ENCODE measurements around the gene MEFV. TPM values are rescaled to one million over a fixed set of nuclear protein-coding genes. Genes with fewer than 3 reads are reported as not detected.

Gene MEFV
- total and polyA plus RNA-seq, 2 of the 13 experiments (the other 11 are each of a cell fraction or from before 2014, with no cell fraction given): 0.22 TPM; not detected in 1

DNA sequence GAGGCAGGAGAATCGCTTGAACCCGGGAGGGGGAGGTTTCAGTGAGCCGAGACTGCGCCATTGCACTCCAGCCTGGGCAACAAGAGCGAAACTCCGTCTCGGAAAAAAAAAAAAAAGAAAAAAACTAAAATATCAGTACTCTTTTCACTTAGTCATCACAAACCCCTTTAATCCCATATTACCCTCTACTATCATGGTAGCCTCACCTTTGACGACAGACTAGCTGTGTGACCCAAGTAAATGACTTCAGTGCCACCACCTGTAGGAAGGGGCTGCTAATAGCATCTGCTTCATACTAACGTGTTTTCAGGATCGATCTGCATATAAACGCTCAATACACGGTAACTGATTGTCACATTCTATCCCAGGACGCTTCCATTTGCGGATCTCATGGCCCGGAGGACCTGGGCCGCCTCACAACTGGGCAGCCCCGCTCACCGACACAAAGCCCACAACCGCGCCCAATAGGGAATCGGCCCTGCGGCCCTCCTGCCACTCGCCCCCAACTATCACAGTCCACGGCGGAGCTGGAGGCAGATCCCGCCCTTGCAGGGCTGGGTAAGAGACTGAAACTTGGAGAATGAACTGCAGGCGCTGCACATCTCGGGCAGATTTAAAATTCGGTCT lies 25.8 kb upstream of the MEFV start (continued):
- TF ChIP-seq, protein P1, sequence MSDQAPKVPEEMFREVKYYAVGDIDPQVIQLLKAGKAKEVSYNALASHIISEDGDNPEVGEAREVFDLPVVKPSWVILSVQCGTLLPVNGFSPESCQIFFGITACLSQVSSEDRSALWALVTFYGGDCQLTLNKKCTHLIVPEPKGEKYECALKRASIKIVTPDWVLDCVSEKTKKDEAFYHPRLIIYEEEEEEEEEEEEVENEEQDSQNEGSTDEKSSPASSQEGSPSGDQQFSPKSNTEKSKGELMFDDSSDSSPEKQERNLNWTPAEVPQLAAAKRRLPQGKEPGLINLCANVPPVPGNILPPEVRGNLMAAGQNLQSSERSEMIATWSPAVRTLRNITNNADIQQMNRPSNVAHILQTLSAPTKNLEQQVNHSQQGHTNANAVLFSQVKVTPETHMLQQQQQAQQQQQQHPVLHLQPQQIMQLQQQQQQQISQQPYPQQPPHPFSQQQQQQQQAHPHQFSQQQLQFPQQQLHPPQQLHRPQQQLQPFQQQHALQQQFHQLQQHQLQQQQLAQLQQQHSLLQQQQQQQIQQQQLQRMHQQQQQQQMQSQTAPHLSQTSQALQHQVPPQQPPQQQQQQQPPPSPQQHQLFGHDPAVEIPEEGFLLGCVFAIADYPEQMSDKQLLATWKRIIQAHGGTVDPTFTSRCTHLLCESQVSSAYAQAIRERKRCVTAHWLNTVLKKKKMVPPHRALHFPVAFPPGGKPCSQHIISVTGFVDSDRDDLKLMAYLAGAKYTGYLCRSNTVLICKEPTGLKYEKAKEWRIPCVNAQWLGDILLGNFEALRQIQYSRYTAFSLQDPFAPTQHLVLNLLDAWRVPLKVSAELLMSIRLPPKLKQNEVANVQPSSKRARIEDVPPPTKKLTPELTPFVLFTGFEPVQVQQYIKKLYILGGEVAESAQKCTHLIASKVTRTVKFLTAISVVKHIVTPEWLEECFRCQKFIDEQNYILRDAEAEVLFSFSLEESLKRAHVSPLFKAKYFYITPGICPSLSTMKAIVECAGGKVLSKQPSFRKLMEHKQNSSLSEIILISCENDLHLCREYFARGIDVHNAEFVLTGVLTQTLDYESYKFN (CRISPR knock-in tag; conservative IDR thresholded peaks at IDR 0.05): no peak
- no peak for TF ChIP-seq ZNF383 (CRISPR knock-in tag; IDR thresholded peaks at IDR 0.05; ENCODE audit: borderline replicate concordance)
- TF ChIP-seq ISX (CRISPR knock-in tag; conservative IDR thresholded peaks at IDR 0.05): peak; percentile 3; the same call in 1 of the 2 replicates
- no peak for TF ChIP-seq ZNF660 (CRISPR knock-in tag; IDR thresholded peaks at IDR 0.05; ENCODE audit: borderline replicate concordance, low read depth)
- TF ChIP-seq POLR2AphosphoS2 (IDR thresholded peaks at IDR 0.05; ENCODE audit: low read depth, low read length): no peak
- TF ChIP-seq MYNN (CRISPR knock-in tag; IDR thresholded peaks at IDR 0.05; ENCODE audit: low read depth): no peak; the same call in 1 of the 2 replicates
- TF ChIP-seq NFKBIZ (CRISPR knock-in tag; IDR thresholded peaks at IDR 0.05): no peak
- TF ChIP-seq, protein P2, sequence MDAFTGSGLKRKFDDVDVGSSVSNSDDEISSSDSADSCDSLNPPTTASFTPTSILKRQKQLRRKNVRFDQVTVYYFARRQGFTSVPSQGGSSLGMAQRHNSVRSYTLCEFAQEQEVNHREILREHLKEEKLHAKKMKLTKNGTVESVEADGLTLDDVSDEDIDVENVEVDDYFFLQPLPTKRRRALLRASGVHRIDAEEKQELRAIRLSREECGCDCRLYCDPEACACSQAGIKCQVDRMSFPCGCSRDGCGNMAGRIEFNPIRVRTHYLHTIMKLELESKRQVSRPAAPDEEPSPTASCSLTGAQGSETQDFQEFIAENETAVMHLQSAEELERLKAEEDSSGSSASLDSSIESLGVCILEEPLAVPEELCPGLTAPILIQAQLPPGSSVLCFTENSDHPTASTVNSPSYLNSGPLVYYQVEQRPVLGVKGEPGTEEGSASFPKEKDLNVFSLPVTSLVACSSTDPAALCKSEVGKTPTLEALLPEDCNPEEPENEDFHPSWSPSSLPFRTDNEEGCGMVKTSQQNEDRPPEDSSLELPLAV (CRISPR knock-in tag; conservative IDR thresholded peaks at IDR 0.05; ENCODE audit: low read depth): no peak
- TF ChIP-seq ZNF616 (CRISPR knock-in tag; IDR thresholded peaks at IDR 0.05; ENCODE audit: low read depth): no peak
- TF ChIP-seq ONECUT2 (CRISPR knock-in tag; IDR thresholded peaks at IDR 0.05): 0 out of 2 replicates have a peak, but pooled peaks have one; percentile 20
- TF ChIP-seq GTF3A (CRISPR knock-in tag; conservative IDR thresholded peaks at IDR 0.05): no peak
- no peak for TF ChIP-seq TP53 (CRISPR knock-in tag; conservative IDR thresholded peaks at IDR 0.05)
- TF ChIP-seq ZNF33B (CRISPR knock-in tag; IDR thresholded peaks at IDR 0.05): 0 out of 2 replicates have a peak, but pooled peaks have one; percentile 25
- no peak for TF ChIP-seq ATF1 (CRISPR knock-in tag; IDR thresholded peaks at IDR 0.05)
- TF ChIP-seq U2AF2 (IDR thresholded peaks at IDR 0.05; ENCODE audit: low read depth, low read length): no peak
- TF ChIP-seq MIER2 (CRISPR knock-in tag; IDR thresholded peaks at IDR 0.05): no peak
- TF ChIP-seq, protein P3, sequence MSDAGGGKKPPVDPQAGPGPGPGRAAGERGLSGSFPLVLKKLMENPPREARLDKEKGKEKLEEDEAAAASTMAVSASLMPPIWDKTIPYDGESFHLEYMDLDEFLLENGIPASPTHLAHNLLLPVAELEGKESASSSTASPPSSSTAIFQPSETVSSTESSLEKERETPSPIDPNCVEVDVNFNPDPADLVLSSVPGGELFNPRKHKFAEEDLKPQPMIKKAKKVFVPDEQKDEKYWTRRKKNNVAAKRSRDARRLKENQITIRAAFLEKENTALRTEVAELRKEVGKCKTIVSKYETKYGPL (CRISPR knock-in tag; IDR thresholded peaks at IDR 0.05): no peak
- no peak for TF ChIP-seq NR2F1 (CRISPR knock-in tag; IDR thresholded peaks at IDR 0.05)
- no peak for TF ChIP-seq ZNF329 (CRISPR knock-in tag; IDR thresholded peaks at IDR 0.05; ENCODE audit: low read depth)
- no peak for TF ChIP-seq RAD51 (IDR thresholded peaks at IDR 0.05; ENCODE audit: borderline replicate concordance)
- TF ChIP-seq, protein P4, sequence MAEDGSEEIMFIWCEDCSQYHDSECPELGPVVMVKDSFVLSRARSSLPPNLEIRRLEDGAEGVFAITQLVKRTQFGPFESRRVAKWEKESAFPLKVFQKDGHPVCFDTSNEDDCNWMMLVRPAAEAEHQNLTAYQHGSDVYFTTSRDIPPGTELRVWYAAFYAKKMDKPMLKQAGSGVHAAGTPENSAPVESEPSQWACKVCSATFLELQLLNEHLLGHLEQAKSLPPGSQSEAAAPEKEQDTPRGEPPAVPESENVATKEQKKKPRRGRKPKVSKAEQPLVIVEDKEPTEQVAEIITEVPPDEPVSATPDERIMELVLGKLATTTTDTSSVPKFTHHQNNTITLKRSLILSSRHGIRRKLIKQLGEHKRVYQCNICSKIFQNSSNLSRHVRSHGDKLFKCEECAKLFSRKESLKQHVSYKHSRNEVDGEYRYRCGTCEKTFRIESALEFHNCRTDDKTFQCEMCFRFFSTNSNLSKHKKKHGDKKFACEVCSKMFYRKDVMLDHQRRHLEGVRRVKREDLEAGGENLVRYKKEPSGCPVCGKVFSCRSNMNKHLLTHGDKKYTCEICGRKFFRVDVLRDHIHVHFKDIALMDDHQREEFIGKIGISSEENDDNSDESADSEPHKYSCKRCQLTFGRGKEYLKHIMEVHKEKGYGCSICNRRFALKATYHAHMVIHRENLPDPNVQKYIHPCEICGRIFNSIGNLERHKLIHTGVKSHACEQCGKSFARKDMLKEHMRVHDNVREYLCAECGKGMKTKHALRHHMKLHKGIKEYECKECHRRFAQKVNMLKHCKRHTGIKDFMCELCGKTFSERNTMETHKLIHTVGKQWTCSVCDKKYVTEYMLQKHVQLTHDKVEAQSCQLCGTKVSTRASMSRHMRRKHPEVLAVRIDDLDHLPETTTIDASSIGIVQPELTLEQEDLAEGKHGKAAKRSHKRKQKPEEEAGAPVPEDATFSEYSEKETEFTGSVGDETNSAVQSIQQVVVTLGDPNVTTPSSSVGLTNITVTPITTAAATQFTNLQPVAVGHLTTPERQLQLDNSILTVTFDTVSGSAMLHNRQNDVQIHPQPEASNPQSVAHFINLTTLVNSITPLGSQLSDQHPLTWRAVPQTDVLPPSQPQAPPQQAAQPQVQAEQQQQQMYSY (CRISPR knock-in tag; IDR thresholded peaks at IDR 0.05): no peak
- 0 out of 2 replicates have a peak, but pooled peaks have one; percentile 55 for TF ChIP-seq IRF2 (CRISPR knock-in tag; IDR thresholded peaks at IDR 0.05)
